DMS53 treated with DMSO at 0.1 percent for 48 hours (cell line): Measurements from ENCODE around the gene KIF9.
"Not testable (repeated sequence)": the region's sequence is repeated elsewhere in the genome, so short reads cannot be mapped to it uniquely, and the experiment has no call there.

Experiments
- DNase-seq: peaks from one replicate; lab custom pipeline; 2025; ENCODE audit not compliant: unreplicated experiment; lab: John Stamatoyannopoulos, UW

KIF9 gene

GRCh38 chr3:47294392-47294791 is 11.8 kb upstream of the KIF9 start:
- DNase-seq, result no peak

GRCh38 chr3:47293822-47294221 is 11.2 kb upstream of the KIF9 start:
- DNase-seq, result no peak

- DNase-seq, result not testable (repeated sequence)
Measured at GRCh38 chr3:47291754-47292420, 9.3 kb upstream of the KIF9 start.

GRCh38 chr3:47291158-47291753 is 8.7 kb upstream of the KIF9 start:
- no peak for DNase-seq

DNA sequence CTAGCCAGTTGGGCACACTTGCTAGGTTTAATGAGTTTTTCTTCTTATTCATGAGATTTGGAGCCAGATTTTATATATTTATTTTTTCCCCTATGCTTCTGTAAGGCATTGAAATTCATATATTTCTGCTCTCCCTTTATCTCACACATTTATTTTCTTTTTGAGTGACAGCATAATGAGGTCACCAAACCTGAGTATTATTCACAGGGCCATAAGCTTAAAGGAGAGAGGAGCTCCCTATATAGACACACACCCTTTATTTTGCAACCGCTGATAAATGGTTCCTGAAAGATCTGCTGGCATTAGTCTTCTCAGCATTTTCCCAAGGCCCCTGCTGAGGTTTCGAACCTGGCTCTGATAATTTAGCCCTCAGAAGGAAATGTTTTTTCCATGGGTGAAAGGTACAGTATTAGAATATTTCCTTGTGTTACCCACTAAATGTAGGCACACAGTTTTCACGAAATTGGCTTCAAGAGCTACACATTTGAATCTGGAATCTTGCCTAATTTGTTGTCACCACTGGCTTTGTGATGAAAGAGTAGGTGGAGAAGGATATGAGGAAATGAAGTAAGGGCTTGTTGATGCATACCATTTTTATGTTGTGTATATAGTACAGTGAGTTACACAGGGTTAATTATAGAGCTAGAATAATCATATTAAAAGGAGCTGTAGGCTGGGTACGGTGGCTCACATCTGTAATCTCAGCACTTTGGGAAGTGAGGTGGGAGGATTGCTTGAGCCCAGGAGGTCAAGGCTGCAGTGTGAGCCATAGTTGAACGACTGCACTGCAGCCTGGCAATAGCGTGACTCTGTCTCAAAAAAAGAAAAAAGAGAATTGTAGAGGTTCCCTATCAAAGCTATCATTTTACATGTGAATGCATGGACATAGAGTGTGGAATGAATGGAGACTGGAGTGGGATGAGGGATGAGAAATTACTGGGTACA is 6.6 kb upstream of the KIF9 start:
- DNase-seq, result no peak

DNA sequence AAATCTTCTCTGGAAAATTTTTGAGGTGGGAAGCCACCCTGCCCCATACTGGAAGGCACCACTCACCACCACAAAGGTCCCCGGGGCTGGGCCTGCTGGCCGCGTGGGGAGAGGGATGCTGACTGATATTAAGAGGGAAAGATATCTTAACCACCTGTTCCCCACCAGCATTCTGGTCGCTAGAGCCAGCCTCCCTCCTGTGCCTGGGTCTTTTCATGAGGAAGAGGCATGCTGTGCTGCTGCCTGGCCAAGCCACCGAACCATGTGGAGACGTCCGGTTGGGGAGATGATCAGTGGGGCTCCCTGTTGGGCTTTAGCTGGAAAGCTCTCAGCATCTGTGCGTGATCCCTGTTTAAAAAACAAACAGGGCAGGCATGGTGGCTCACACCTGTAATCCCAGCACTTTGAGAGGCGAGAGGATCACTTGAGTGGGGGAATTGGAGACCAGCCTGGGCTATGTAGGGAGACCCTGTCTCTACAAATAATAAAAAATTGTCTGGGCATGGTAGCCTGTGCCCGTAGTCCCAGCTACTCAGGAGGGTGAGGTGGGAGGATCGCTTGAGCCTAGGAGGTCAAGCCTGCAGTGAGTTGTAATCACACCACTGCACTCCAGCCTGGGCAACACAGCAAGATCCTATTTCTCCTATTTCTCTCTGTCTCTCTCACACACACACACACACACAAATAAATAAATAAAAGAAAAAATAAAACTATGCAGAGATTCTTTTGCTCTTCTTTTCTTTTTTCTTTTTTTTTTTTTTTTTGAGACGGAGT is 1.2 kb upstream of the KIF9 start:
- no peak for DNase-seq

DNA sequence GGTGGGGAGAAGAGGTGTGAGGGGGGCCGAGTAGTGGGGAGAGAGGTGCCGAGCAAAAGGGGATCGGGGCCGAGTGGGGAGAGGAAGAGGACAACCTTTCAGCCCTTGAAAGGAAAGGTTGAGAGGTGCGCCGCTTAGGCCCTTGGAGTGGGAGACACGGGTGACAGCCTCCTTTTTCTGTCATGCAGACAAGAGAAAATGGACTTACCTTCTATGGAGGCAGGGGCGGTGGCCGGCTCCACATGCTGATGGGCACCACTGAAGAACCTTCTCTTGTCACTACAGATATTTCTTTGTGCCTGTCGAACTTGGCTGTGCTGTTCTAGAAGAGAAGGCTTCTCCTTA is 566 bp upstream of the KIF9 start:
- no peak for DNase-seq

DNA sequence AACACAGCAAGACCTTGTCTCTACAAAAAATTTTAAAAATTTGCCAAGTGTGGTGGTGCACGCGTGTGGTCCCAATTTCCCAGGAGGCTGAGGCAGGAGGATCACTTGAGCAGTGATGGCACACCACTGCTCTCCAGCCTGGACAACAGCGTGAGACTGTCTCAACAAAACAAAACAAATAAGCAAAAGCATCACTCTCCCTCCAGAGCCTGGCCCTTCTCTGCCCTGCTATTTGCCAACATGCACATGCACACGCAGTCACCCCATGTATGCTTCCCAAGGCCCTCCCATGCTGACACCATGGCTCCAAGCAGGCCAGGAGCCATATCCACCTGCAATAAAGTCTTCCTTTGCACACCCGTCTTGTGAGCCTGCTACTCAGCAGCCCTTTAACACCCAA is 2.1 kb downstream of the KIF9 start:
- no peak for DNase-seq

DNA sequence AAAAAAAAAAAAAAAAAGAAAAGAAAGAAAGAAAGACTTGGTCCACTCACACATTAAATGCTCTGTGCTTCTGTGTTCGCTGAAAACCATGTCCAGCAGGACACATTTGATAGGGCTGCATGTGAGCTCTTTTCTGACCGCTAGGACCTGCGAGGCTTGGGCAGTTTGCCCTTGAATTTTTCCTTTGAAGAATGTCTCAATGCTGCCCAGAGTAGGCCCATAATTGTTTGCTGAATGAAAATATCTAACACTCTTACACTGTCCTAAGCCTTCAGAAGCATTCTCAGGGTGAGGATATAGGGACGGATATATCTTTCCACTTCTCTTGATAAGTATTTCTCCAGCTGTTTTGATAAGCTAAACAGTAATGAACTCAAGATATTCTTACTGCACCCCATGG is 6.0 kb downstream of the KIF9 start:
- DNase-seq, result no peak

DNA sequence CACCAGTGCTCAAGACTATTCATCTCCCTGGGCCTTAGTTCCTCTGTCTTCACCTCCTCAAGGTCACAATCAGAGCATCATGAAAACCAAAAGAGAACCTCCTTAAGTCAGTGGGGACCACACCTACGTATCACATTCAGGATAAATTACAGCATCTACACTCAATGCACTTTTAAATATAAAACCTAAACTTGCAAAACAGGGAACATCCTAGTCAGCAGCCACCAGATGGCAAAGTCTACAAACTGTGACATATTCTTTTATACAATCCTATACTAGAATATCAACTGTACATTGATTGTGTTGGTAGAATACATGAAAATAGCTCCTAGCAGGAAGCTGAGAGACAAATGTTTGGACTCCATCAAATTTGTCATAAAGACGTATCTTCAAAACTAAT is 7.9 kb downstream of the KIF9 start:
- DNase-seq, result no peak

DNA sequence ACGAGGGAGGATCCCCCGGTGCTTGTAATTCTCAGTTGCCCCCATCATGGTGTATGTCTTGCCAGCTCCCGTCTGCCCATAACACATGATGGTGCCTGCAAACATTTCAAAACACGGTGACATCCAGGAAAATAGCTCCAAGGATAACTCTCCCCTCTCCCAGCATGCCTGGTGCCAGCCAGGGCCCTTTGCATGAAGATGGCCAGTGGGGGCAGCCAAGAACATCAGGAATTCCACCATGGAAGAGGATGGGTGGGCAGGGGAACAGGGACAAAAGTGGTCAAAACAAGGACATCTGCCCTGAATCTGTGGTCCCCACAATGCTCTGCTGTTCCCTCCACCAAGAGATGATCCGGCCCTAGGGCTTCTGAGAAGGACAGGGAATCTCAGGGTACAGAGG is 9.0 kb downstream of the KIF9 start:
- no peak for DNase-seq

- DNase-seq, result no peak
Measured at GRCh38 chr3:47270526-47270925, 12.1 kb downstream of the KIF9 start.

GRCh38 chr3:47267490-47267824 is 15.1 kb downstream of the KIF9 start:
- no peak for DNase-seq

- no peak for DNase-seq
Measured at GRCh38 chr3:47266709-47267489, 15.7 kb downstream of the KIF9 start.

- no peak for DNase-seq
Measured at GRCh38 chr3:47265725-47266428, 16.7 kb downstream of the KIF9 start.

DNA sequence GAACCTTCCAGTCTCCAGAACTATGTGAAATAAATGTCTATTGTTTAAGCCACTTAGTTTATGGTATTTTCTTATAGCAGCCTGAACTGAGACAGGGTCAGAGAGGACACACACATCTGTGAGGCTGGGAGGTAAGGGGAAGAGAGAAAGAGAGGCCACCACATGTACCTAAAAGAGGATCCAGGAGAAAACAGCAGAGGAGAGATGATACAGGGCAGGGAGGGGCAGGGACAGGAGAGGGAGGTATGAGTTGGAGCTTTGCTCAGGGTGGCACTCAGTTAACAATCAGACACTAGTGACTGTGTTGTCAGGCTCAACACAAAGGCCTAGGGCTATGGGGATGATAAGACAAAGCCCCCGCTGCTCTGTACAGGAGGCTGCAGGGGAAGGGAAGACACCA is 17.6 kb downstream of the KIF9 start:
- DNase-seq, result no peak

GRCh38 chr3:47261301-47261700 is 21.3 kb downstream of the KIF9 start:
- no peak for DNase-seq

GRCh38 chr3:47260605-47261004 is 22.0 kb downstream of the KIF9 start:
- no peak for DNase-seq

DNA sequence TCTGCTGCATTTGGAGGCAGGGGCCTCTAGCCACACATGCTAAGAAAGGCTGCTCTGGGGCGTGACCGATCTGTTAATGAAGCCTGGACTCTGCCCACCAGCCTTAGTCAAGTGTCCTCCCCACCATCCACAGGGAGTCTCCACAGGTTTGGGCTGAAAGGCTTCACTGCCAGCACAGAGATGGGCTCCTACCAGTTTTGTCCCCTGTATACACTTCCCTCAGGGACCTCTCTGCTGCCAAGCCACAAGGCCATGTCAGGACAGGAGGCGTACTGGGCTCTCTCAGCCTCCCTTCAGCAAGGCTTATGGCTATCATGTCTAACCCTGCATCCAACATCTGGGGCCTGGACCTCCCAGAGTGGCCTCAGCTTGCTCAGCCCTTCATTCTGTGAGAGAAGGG is 23.5 kb downstream of the KIF9 start:
- DNase-seq, result no peak

GRCh38 chr3:47256331-47256730 is 26.3 kb downstream of the KIF9 start:
- DNase-seq, result not testable (repeated sequence)
